GM12874 (cell line): ENCODE measurements around the gene NTN1.

Source experiments
- CTCF ChIP-seq: IDR thresholded peaks from 2 replicates; pipeline ENCODE4 v1.5.1; 2011; ENCODE audit warnings: low read depth, mild to moderate bottlenecking, control low read depth, low read length, moderate library complexity; ENCODE audit not compliant: insufficient read depth

Gene NTN1

GRCh38 chr17:9239246-9239792, 218.0 kb downstream of the NTN1 start:
- no peak for TF ChIP-seq CTCF

GRCh38 chr17:9239793-9240658, 218.7 kb downstream of the NTN1 start:
- TF ChIP-seq CTCF, result no peak

- TF ChIP-seq CTCF, result no peak
These were observed 219.5 kb downstream of the NTN1 start for GRCh38 chr17:9240659-9241370.

GRCh38 chr17:9241371-9241712, 220.0 kb downstream of the NTN1 start:
- no peak for TF ChIP-seq CTCF

- TF ChIP-seq CTCF, result no peak
These were observed 220.6 kb downstream of the NTN1 start for GRCh38 chr17:9241774-9242496.

- TF ChIP-seq CTCF, result no peak
These were observed 221.2 kb downstream of the NTN1 start for GRCh38 chr17:9242497-9242881.

GRCh38 chr17:9242983-9243382, 221.7 kb downstream of the NTN1 start:
- no peak for TF ChIP-seq CTCF
